HL-60 (cell line): ENCODE data around the gene SLC9A1.

ENCODE experiments used
- GABPA ChIP-seq: IDR thresholded peaks from 2 replicates; pipeline ENCODE4 v1.6.1; 2012; ENCODE audit warnings: low read depth
- POLR2AphosphoS5 ChIP-seq: IDR thresholded peaks from 2 replicates; pipeline ENCODE4 v1.6.1; 2012; ENCODE audit warnings: low read depth
- REST ChIP-seq: IDR thresholded peaks from 2 replicates; pipeline ENCODE4 v1.6.1; 2012; ENCODE audit warnings: low read depth; ENCODE audit not compliant: insufficient replicate concordance
- TF ChIP-seq, protein P1 (sequence below): IDR thresholded peaks from one replicate; pipeline ENCODE4 v1.5.1; 2011; ENCODE audit warnings: low read length, control low read depth, inconsistent platforms; ENCODE audit not compliant: insufficient read depth

- TF ChIP-seq, protein P1, sequence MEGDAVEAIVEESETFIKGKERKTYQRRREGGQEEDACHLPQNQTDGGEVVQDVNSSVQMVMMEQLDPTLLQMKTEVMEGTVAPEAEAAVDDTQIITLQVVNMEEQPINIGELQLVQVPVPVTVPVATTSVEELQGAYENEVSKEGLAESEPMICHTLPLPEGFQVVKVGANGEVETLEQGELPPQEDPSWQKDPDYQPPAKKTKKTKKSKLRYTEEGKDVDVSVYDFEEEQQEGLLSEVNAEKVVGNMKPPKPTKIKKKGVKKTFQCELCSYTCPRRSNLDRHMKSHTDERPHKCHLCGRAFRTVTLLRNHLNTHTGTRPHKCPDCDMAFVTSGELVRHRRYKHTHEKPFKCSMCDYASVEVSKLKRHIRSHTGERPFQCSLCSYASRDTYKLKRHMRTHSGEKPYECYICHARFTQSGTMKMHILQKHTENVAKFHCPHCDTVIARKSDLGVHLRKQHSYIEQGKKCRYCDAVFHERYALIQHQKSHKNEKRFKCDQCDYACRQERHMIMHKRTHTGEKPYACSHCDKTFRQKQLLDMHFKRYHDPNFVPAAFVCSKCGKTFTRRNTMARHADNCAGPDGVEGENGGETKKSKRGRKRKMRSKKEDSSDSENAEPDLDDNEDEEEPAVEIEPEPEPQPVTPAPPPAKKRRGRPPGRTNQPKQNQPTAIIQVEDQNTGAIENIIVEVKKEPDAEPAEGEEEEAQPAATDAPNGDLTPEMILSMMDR = no peak
- TF ChIP-seq REST = no peak
- TF ChIP-seq POLR2AphosphoS5 = no peak
- TF ChIP-seq GABPA = no peak
Measured at GRCh38 chr1:27108588-27108987, 46.3 kb downstream of the SLC9A1 start.
